ENCODE results near the gene ANKRD10.

Gene ANKRD10

GRCh38 chr13:110907951-110908898 lies 6.6 kb downstream of the ANKRD10 start:
- TF ChIP-seq CTCF (IDR thresholded peaks at IDR 0.05; ENCODE audit: extremely low read depth, missing control alignments) = no peak
- DNase-seq (ENCODE audit: low spot score) = no peak

GRCh38 chr13:110907301-110907700 lies 7.6 kb downstream of the ANKRD10 start:
- DNase-seq (ENCODE audit: low spot score) = no peak
- TF ChIP-seq CTCF (IDR thresholded peaks at IDR 0.05; ENCODE audit: extremely low read depth, missing control alignments) = no peak

GRCh38 chr13:110904748-110905147 lies 10.1 kb downstream of the ANKRD10 start:
- no peak for DNase-seq (ENCODE audit: low spot score)
- TF ChIP-seq CTCF (IDR thresholded peaks at IDR 0.05; ENCODE audit: extremely low read depth, missing control alignments) = no peak

GRCh38 chr13:110902370-110902769 lies 12.5 kb downstream of the ANKRD10 start:
- no peak for DNase-seq (ENCODE audit: low spot score)
- no peak for TF ChIP-seq CTCF (IDR thresholded peaks at IDR 0.05; ENCODE audit: extremely low read depth, missing control alignments)

- no peak for TF ChIP-seq CTCF (IDR thresholded peaks at IDR 0.05; ENCODE audit: extremely low read depth, missing control alignments)
- DNase-seq (ENCODE audit: low spot score) = no peak
Observed at GRCh38 chr13:110897521-110897920, 17.3 kb downstream of the ANKRD10 start.

- no peak for DNase-seq (ENCODE audit: low spot score)
- no peak for TF ChIP-seq CTCF (IDR thresholded peaks at IDR 0.05; ENCODE audit: extremely low read depth, missing control alignments)
Observed at GRCh38 chr13:110897014-110897413, 17.9 kb downstream of the ANKRD10 start.

GRCh38 chr13:110894086-110894485 lies 20.8 kb downstream of the ANKRD10 start:
- no peak for TF ChIP-seq CTCF (IDR thresholded peaks at IDR 0.05; ENCODE audit: extremely low read depth, missing control alignments)
- DNase-seq (ENCODE audit: low spot score) = no peak
